Endothelial cell of umbilical vein (primary cell): Measurements from ENCODE around the gene ZDHHC9. TPM values are rescaled to one million over a fixed set of nuclear protein-coding genes. Genes with fewer than 3 reads are reported as not detected.

ENCODE experiments used
- BruUV-seq: library from RNA; stranded (reverse); fragments of 400-500 nt; replicated peaks from 2 replicates; lab custom pipeline; 2021; lab: Mats Ljungman, UMichigan
- CTCF ChIA-PET: fragments of 300-600, 350-600 bp; sonication (Branson Sonifier 250); formaldehyde crosslinking; loops from one replicate; lab custom pipeline; 2021; ENCODE audit warnings: antibody characterized with exemption, inconsistent platforms; lab: Charles Lee
- POLR2A ChIA-PET: fragments of 300-600, 350-600 bp; sonication (Branson Sonifier 250); formaldehyde crosslinking; loops from one replicate; lab custom pipeline; 2021; ENCODE audit warnings: antibody characterized with exemption, inconsistent platforms; lab: Charles Lee
- DNase-seq: peaks from one replicate; pipeline ENCODE4 v3.0.0-alpha.2; 2011; ENCODE audit warnings: low read depth, low spot score
- FAIRE-seq: peaks from 2 replicates; lab custom pipeline; 2011; peaks lifted over from hg19 to GRCh38; lab: Jason Lieb, UNC
- H2AFZ ChIP-seq: 2 replicates; pipeline ENCODE4 v1.6.0; 2012; ENCODE audit warnings: low read depth, low read length, control low read depth, inconsistent platforms
- H3K27ac ChIP-seq: 2 replicates; pipeline ENCODE4 v1.5.1; 2011; ENCODE audit warnings: low read depth, mild to moderate bottlenecking, control low read depth, low read length, moderate library complexity; ENCODE audit not compliant: insufficient read depth
- H3K27me3 ChIP-seq, 2 experiments: 2 replicates each; pipeline versions ENCODE4 v1.6.0 to v1.6.1; 2011; ENCODE audit warnings: low read length in 2 of 2, mixed read lengths in 1 of 2; ENCODE audit not compliant: control insufficient read depth in 2 of 2, insufficient read depth in 2 of 2
- H3K36me3 ChIP-seq, 2 experiments: 2 replicates in 1 of 2; 3 replicates in 1 of 2; pipeline ENCODE4 v1.5.1; 2011; ENCODE audit warnings: low read length in 2 of 2, mild to moderate bottlenecking in 1 of 2, moderate library complexity in 1 of 2; ENCODE audit not compliant: control insufficient read depth in 2 of 2, insufficient read depth in 2 of 2; ENCODE audit errors: extremely low read depth in 1 of 2
- H3K4me1 ChIP-seq: 3 replicates; pipeline ENCODE4 v1.5.1; 2011; ENCODE audit warnings: mild to moderate bottlenecking, low read length; ENCODE audit not compliant: control insufficient read depth, insufficient read depth; ENCODE audit errors: extremely low read depth
- H3K4me2 ChIP-seq: 2 replicates; pipeline ENCODE4 v1.6.1; 2011; ENCODE audit warnings: low read length, control low read depth, mixed read lengths; ENCODE audit not compliant: insufficient read depth
- H3K4me3 ChIP-seq, 3 experiments: fragments of 200-600 bp in 1 of 3; sonication (generic), shearing (Covaris generic) in 1 of 3; replicated peaks in 1 of 3; 2 replicates each; pipeline ENCODE4 v1.5.1; 2011 to 2016; ENCODE audit warnings: control low read depth in 3 of 3, low read length in 3 of 3, mild to moderate bottlenecking in 2 of 3, inconsistent platforms in 1 of 3, low read depth in 1 of 3, moderate library complexity in 1 of 3; ENCODE audit not compliant: insufficient read depth in 1 of 3
- H3K79me2 ChIP-seq: 2 replicates; pipeline ENCODE4 v1.6.0; 2012; ENCODE audit warnings: low read length, inconsistent platforms; ENCODE audit not compliant: control insufficient read depth, insufficient read depth
- H3K9ac ChIP-seq: replicated peaks from 2 replicates; pipeline ENCODE3; 2011; ENCODE audit warnings: low read length, control low read depth; ENCODE audit not compliant: insufficient read depth; ENCODE audit errors: extremely low read depth
- H3K9me1 ChIP-seq: replicated peaks from 3 replicates; pipeline ENCODE4 v1.6.0; 2011; ENCODE audit warnings: mild to moderate bottlenecking, low read length; ENCODE audit not compliant: control insufficient read depth, insufficient read depth; ENCODE audit errors: extremely low read depth
- H3K9me3 ChIP-seq: replicated peaks from 2 replicates; pipeline ENCODE4 v1.5.1; 2012; ENCODE audit warnings: low read length, inconsistent platforms; ENCODE audit not compliant: control insufficient read depth, insufficient read depth
- H4K20me1 ChIP-seq: replicated peaks from 2 replicates; pipeline ENCODE3; 2011; ENCODE audit warnings: mild to moderate bottlenecking, low read length; ENCODE audit not compliant: control insufficient read depth, insufficient read depth; ENCODE audit errors: extremely low read depth
- CTCF ChIP-seq, 2 donors: IDR thresholded peaks; 1 replicate in 1 of 2; 2 replicates in 1 of 2; pipeline ENCODE4 v1.5.1; 2011; ENCODE audit warnings: low read length in 2 of 2, mild to moderate bottlenecking in 2 of 2, moderate library complexity in 2 of 2, control low read depth in 1 of 2, inconsistent platforms in 1 of 2, low read depth in 1 of 2; ENCODE audit not compliant: insufficient read depth in 1 of 2; ENCODE audit errors: extremely low read depth in 1 of 2
- EZH2 ChIP-seq: IDR thresholded peaks from 2 replicates; pipeline ENCODE4 v1.6.1; 2012; ENCODE audit warnings: borderline replicate concordance, low read depth, mild to moderate bottlenecking, moderate library complexity, low read length, inconsistent platforms; ENCODE audit not compliant: severe bottlenecking
- FOS ChIP-seq: IDR thresholded peaks from 2 replicates; pipeline ENCODE4 v1.6.1; 2011; ENCODE audit warnings: mild to moderate bottlenecking, low read length, moderate library complexity, borderline replicate concordance; ENCODE audit not compliant: insufficient read depth
- GATA2 ChIP-seq: IDR thresholded peaks from 2 replicates; pipeline ENCODE4 v1.7.0; 2011; ENCODE audit warnings: low read depth, mild to moderate bottlenecking, moderate library complexity, mixed read lengths, low read length; ENCODE audit not compliant: insufficient read length, insufficient read depth
- JUN ChIP-seq: IDR thresholded peaks from 2 replicates; pipeline ENCODE4 v1.6.1; 2011; ENCODE audit warnings: borderline replicate concordance, low read depth; ENCODE audit not compliant: insufficient read length, insufficient read depth
- MAX ChIP-seq: IDR thresholded peaks from 2 replicates; pipeline ENCODE4 v1.6.1; 2011; ENCODE audit not compliant: insufficient read depth, insufficient read length
- MYC ChIP-seq: IDR thresholded peaks from one replicate; pipeline ENCODE4 v1.6.1; 2011; ENCODE audit warnings: mild to moderate bottlenecking, low read depth, low read length
- POLR2A ChIP-seq: IDR thresholded peaks from 2 replicates; pipeline ENCODE4 v1.6.1; 2012; ENCODE audit warnings: low read depth, mild to moderate bottlenecking, control low read depth, low read length
- POLR2AphosphoS5 ChIP-seq: IDR thresholded peaks from 2 replicates; pipeline ENCODE4 v1.6.1; 2012; ENCODE audit warnings: low read depth, mild to moderate bottlenecking, control low read depth, low read length, moderate library complexity; ENCODE audit not compliant: insufficient read depth
- dilution Hi-C: fragments of 300-500 bp; cut with MboI; formaldehyde crosslinking; loops from one replicate; pipeline ENCODE4 v1.15.0; 2019; ENCODE audit warnings: low sequenced_read_pairs; ENCODE audit not compliant: extremely low pct_ligation_motif_present
- intact Hi-C: fragments of 100-400 bp; cut with micrococcal nuclease; formaldehyde crosslinking; loops from one replicate; pipeline ENCODE4 v1.10.0; 2022
- polyA plus RNA-seq, 4 experiments: library from polyadenylated mRNA; depleted of rRNA in 3 of 4; stranded (reverse) in 3 of 4; unstranded in 1 of 4; fragments of >200 nt; gene quantifications; 2 replicates each; pipeline versions ENCODE4 v1.2.1 to v1.2.3, GENCODE V29; 2011 to 2012; ENCODE audit warnings: missing spikeins in 1 of 4
- total RNA-seq: library from RNA; stranded (reverse); gene quantifications from 2 replicates; pipeline ENCODE4 v1.2.3, GENCODE V29; 2021

The ZDHHC9 gene
- total and polyA plus RNA-seq, 2 donors (not counting 3 experiments of a cell fraction or from before 2014, with no cell fraction given) = 27.4 to 33.6 TPM

- no peak overlapping the region for H3K9ac ChIP-seq
- H2AFZ ChIP-seq = no peak overlapping the region
- H3K36me3 ChIP-seq = peaks cover 4 to 6% of the 10 kb centered on the region in 2 experiments
- POLR2A ChIA-PET = no interaction called here
- H3K27me3 ChIP-seq = no peaks in the 10 kb centered on the region
- intact Hi-C loops (loop anchor here (2.0 kb wide), 1 partner anchor 49 kb away; no protein-coding TSS in a partner anchor), dilution Hi-C loops (no loop called here)
- BruUV-seq = no TSS peak
- H4K20me1 ChIP-seq = no peaks in the 10 kb centered on the region
- H3K4me2 ChIP-seq = no peak overlapping the region
- H3K4me1 ChIP-seq = no peaks in the 10 kb centered on the region
- no peaks in the 10 kb centered on the region for H3K9me1 ChIP-seq
- no peak for DNase-seq
- CTCF ChIA-PET = interaction anchor here (2.0 kb wide), 1 partner anchor 15 kb away, joined by 6 read pairs; no protein-coding TSS in a partner anchor
- no peak for TF ChIP-seq GATA2
- no peak for TF ChIP-seq MAX
- TF ChIP-seq POLR2A = no peak
- no peak for TF ChIP-seq FOS
- no peak for TF ChIP-seq EZH2
- no peak for TF ChIP-seq POLR2AphosphoS5
- no peak for TF ChIP-seq JUN
- no peak for TF ChIP-seq MYC
- no peak for TF ChIP-seq CTCF (IDR thresholded peaks at IDR 0.05; ENCODE audit: extremely low read depth in 1 of 2, insufficient read depth in 1 of 2, low read depth in 1 of 2, low read length in 2 of 2)
- H3K9me3 ChIP-seq = no peaks in the 10 kb centered on the region
- peak; percentile 28 for FAIRE-seq
- H3K4me3 ChIP-seq = no peak overlapping the region
- H3K27ac ChIP-seq = no peak overlapping the region
- H3K79me2 ChIP-seq = no peaks in the 10 kb centered on the region
Observed at GRCh38 chrX:129808158-129808828, 35.4 kb downstream of the ZDHHC9 start.
